GM12892 (cell line): ENCODE results near the gene IFI16.

Source experiments
- POLR2A ChIP-seq: IDR thresholded peaks from 2 replicates; pipeline ENCODE4 v1.6.1; 2011; ENCODE audit warnings: low read depth, low read length, control low read depth
- POLR2AphosphoS5 ChIP-seq: IDR thresholded peaks from 2 replicates; pipeline ENCODE4 v1.6.1; 2011; ENCODE audit warnings: low read depth, low read length, control low read depth
- TAF1 ChIP-seq: IDR thresholded peaks from 2 replicates; pipeline ENCODE4 v1.6.1; 2011; ENCODE audit warnings: low read depth, mild to moderate bottlenecking, control low read depth, low read length, borderline replicate concordance

GRCh38 chr1:159068886-159069285 lies 59.2 kb downstream of the IFI16 start:
- TF ChIP-seq TAF1, result no peak
- no peak for TF ChIP-seq POLR2A
- TF ChIP-seq POLR2AphosphoS5, result no peak
